Lower leg skin (tissue), 3 donors: ENCODE measurements around the gene DNAJC2.

Experiments
- CTCF ChIP-seq, 3 donors: fragments of 450-650 bp; IDR thresholded peaks; one replicate each; pipeline ENCODE4 v1.5.1; 2016; ENCODE audit warnings: antibody characterized with exemption in 3 of 3, mild to moderate bottlenecking in 3 of 3, moderate library complexity in 2 of 3
- POLR2A ChIP-seq, 2 donors: fragments of 450-650 bp; IDR thresholded peaks; one replicate each; pipeline ENCODE4 v1.6.1; 2016 to 2017; ENCODE audit warnings: antibody characterized with exemption in 2 of 2, mild to moderate bottlenecking in 1 of 2, moderate library complexity in 1 of 2

- TF ChIP-seq CTCF (IDR thresholded peaks at IDR 0.05): no peak
- TF ChIP-seq POLR2A (IDR thresholded peaks at IDR 0.05): no peak
Observed at GRCh38 chr7:103369432-103369831, 24.9 kb upstream of the DNAJC2 start.
